ENCODE results near the gene ZNF653. TPM values are rescaled to one million over a fixed set of nuclear protein-coding genes. Genes with fewer than 3 reads are reported as not detected.

The ZNF653 gene
- total RNA-seq, 1 donor = 2.9 TPM

DNA sequence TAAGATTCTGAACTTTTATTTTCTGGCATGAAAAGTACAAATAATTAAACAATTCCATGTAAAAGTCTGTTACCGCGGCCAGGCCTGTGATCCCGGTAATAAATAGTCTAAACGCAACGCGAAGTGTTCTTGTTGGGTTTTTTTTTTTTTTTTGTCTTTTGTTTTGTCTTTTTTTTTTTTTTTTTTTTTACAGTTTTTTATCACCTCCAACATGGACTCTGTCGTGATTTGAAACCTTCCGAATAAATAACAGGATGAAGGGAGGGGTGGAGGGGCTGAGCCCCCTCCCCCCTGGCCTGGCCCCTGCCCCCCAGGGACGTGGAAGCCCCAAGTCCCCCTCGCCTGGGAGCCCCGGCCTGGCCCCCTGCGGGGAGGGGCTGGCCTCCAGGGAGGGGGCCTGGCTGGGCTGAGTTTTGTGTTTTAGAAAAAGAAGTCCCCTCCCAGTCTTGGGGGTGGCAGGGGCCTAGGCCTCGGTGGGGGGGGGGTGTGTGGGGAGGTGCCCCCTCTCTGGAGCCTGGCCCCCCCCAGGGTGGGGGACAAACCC is 54.2 kb downstream of the ZNF653 start:
- H3K9me3 ChIP-seq (ENCODE audit: low read depth, low read length) = no peaks in the 10 kb centered on the region
- no peak overlapping the region for H3K27ac ChIP-seq (ENCODE audit: low read depth, low read length)
- H3K4me1 ChIP-seq (ENCODE audit: insufficient read depth, low read length) = no peaks in the 10 kb centered on the region
- no peaks in the 10 kb centered on the region for H3K27me3 ChIP-seq (ENCODE audit: insufficient read depth, low read length)
- H3K79me2 ChIP-seq (ENCODE audit: insufficient read depth, low read length) = no peaks in the 10 kb centered on the region
- H2AFZ ChIP-seq (ENCODE audit: low read length) = no peak overlapping the region
- peak overlapping the region; percentile 67 for H3K4me2 ChIP-seq (ENCODE audit: insufficient read depth, low read length)
- H3K36me3 ChIP-seq (ENCODE audit: insufficient read depth, low read length) = peaks cover 7% of the 10 kb centered on the region
- peak overlapping the region; percentile 16 for H3K4me3 ChIP-seq (ENCODE audit: insufficient read depth, low read length)
- no peaks in the 10 kb centered on the region for H4K20me1 ChIP-seq (ENCODE audit: insufficient read depth, low read length)
- TF ChIP-seq, protein P1, sequence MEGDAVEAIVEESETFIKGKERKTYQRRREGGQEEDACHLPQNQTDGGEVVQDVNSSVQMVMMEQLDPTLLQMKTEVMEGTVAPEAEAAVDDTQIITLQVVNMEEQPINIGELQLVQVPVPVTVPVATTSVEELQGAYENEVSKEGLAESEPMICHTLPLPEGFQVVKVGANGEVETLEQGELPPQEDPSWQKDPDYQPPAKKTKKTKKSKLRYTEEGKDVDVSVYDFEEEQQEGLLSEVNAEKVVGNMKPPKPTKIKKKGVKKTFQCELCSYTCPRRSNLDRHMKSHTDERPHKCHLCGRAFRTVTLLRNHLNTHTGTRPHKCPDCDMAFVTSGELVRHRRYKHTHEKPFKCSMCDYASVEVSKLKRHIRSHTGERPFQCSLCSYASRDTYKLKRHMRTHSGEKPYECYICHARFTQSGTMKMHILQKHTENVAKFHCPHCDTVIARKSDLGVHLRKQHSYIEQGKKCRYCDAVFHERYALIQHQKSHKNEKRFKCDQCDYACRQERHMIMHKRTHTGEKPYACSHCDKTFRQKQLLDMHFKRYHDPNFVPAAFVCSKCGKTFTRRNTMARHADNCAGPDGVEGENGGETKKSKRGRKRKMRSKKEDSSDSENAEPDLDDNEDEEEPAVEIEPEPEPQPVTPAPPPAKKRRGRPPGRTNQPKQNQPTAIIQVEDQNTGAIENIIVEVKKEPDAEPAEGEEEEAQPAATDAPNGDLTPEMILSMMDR (IDR thresholded peaks at IDR 0.05; ENCODE audit: extremely low read depth, low read depth, low read length) = no peak
- no peak for DNase-seq (ENCODE audit: insufficient read length, low spot score, missing footprints)

DNA sequence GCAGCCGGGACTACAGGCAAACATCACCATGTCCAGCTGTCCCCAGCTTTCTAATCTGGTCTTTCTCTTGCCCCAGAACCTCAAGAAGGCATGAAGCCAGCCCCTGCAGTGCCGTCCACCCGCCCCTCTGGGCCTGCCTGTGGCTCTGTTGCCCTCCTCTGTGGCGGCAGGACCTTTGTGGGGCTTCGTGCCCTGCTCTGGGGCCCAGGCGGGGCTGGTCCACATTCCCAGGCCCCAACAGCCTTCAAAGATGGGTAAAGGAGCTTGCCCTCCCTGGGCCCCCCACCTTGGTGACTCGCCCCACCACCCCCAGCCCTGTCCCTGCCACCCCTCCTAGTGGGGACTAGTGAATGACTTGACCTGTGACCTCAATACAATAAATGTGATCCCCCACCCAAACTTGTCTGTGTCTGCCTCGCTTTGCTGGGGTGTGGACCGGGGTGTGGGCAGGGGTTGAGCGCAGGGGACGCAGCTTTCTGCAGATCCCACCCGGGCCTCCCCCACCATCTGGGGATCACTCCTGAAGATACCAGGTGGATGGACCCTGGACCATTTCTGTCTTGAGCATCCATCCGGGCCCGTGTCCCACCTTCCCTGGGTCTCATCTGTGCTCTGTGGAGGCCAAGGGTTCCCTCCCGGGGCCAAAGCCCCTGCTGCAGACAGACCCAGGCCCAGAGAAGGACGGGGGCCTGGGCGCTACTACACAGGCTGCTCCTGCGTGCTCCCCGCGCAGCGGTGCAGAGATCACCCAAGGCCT is 54.9 kb downstream of the ZNF653 start:
- H3K36me3 ChIP-seq (ENCODE audit: insufficient read depth, low read length) = peaks cover 11% of the 10 kb centered on the region

DNA sequence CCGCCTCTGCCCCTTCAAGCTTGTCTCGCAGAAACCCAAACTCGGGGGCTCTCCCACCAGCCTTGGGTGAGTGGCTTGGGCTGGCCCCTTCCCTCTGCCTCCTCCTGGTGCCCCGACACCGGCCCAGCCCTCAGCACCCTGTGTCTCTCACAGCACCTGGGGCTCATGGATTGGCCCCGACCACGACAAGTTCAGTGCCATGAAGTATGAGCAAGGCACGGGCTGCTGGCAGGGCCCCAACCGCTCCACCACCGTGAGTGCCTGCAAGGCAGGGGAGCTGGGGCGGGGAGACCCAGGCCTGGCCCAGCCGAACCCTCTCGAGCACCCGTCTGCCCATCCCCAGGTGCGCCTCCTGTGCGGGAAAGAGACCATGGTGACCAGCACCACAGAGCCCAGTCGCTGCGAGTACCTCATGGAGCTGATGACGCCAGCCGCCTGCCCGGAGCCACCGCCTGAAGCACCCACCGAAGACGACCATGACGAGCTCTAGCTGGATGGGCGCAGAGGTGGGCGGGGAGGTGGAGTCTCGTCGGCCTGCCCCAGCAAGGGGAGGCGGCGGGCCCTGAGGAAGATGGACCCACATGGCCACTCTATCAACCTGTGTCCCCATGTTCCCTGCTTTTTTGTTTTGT is 56.6 kb downstream of the ZNF653 start:
- H3K4me1 ChIP-seq (ENCODE audit: insufficient read depth, low read length) = no peaks in the 10 kb centered on the region
- H4K20me1 ChIP-seq (ENCODE audit: insufficient read depth, low read length) = no peaks in the 10 kb centered on the region
- H3K4me3 ChIP-seq (ENCODE audit: insufficient read depth, low read length) = no peak overlapping the region
- peaks cover 16% of the 10 kb centered on the region for H3K36me3 ChIP-seq (ENCODE audit: insufficient read depth, low read length)
- H3K79me2 ChIP-seq (ENCODE audit: insufficient read depth, low read length) = no peaks in the 10 kb centered on the region
- TF ChIP-seq, protein P1 (IDR thresholded peaks at IDR 0.05; ENCODE audit: extremely low read depth, low read depth, low read length) = no peak
- no peaks in the 10 kb centered on the region for H3K27me3 ChIP-seq (ENCODE audit: insufficient read depth, low read length)
- H2AFZ ChIP-seq (ENCODE audit: low read length) = no peak overlapping the region
- peak; percentile 61 for DNase-seq (ENCODE audit: insufficient read length, low spot score, missing footprints)
- H3K4me2 ChIP-seq (ENCODE audit: insufficient read depth, low read length) = no peak overlapping the region
- no peaks in the 10 kb centered on the region for H3K9me3 ChIP-seq (ENCODE audit: low read depth, low read length)
- H3K27ac ChIP-seq (ENCODE audit: low read depth, low read length) = no peak overlapping the region

More for the DNA sequence above, 54.9 kb downstream of the ZNF653 start:
- no peak overlapping the region for H2AFZ ChIP-seq (ENCODE audit: low read length)
- TF ChIP-seq, protein P1 (IDR thresholded peaks at IDR 0.05; ENCODE audit: extremely low read depth, low read depth, low read length) = no peak
- no peaks in the 10 kb centered on the region for H3K9me3 ChIP-seq (ENCODE audit: low read depth, low read length)
- H3K4me1 ChIP-seq (ENCODE audit: insufficient read depth, low read length) = no peaks in the 10 kb centered on the region
- DNase-seq (ENCODE audit: insufficient read length, low spot score, missing footprints) = peak; percentile 59
- no peak overlapping the region for H3K27ac ChIP-seq (ENCODE audit: low read depth, low read length)
- H3K79me2 ChIP-seq (ENCODE audit: insufficient read depth, low read length) = no peaks in the 10 kb centered on the region
- H3K27me3 ChIP-seq (ENCODE audit: insufficient read depth, low read length) = no peaks in the 10 kb centered on the region
- H3K4me3 ChIP-seq (ENCODE audit: insufficient read depth, low read length) = no peak overlapping the region
- H4K20me1 ChIP-seq (ENCODE audit: insufficient read depth, low read length) = no peaks in the 10 kb centered on the region
- H3K4me2 ChIP-seq (ENCODE audit: insufficient read depth, low read length) = no peak overlapping the region

DNA sequence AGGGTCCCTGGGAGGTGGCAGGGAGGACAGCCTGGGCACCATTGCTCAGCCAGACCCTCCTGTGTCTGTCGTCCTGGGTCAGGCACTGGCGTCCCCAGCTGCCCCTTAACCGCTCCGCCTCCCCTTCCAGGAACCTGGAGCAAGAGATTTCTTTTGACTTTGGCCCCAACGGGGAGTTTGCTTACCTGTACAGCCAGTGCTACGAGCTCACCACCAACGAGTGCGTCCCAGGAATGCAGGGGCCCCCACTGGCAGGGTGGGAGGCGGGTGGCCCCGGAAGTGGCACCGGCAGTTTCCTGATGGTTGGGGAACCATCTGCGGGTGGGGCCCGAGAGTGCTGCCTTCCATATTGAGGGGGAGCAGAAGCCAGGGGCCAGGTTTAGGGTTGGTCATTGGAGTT is 57.2 kb downstream of the ZNF653 start:
- DNase-seq (ENCODE audit: insufficient read length, low spot score, missing footprints) = peak; percentile 58
- Histone ChIP-seq H3K4me2 (ENCODE audit: insufficient read depth, low read length) (no peak overlapping the region), H3K36me3 (ENCODE audit: insufficient read depth, low read length) (peaks cover 18% of the 10 kb centered on the region), H4K20me1 (ENCODE audit: insufficient read depth, low read length) (no peaks in the 10 kb centered on the region), H3K27ac (ENCODE audit: low read depth, low read length) (no peak overlapping the region), H3K4me1 (ENCODE audit: insufficient read depth, low read length) (no peaks in the 10 kb centered on the region), H3K27me3 (ENCODE audit: insufficient read depth, low read length) (no peaks in the 10 kb centered on the region), H3K79me2 (ENCODE audit: insufficient read depth, low read length) (no peaks in the 10 kb centered on the region), H3K4me3 (ENCODE audit: insufficient read depth, low read length) (no peak overlapping the region), H2AFZ (ENCODE audit: low read length) (no peak overlapping the region), H3K9me3 (ENCODE audit: low read depth, low read length) (no peaks in the 10 kb centered on the region)
- TF ChIP-seq, protein P1 (IDR thresholded peaks at IDR 0.05; ENCODE audit: extremely low read depth, low read depth, low read length) = no peak
